K562 (cell line): ENCODE results near the gene TBC1D2B. TPM values are rescaled to one million over a fixed set of nuclear protein-coding genes. Genes with fewer than 3 reads are reported as not detected.
A peak's percentile ranks its signal among the peaks of the same experiment; 100 is the strongest.

ENCODE experiments used
- ATAC-seq: fragments of 200-7000 bp; cut with Tn5 transposase; 3 replicates; pipeline ENCODE4 v1.9.1; 2020; ENCODE audit warnings: moderate library complexity
- BruUV-seq: library from RNA; stranded (reverse); fragments of 400-500 nt; replicated peaks from 2 replicates; lab custom pipeline; 2021; lab: Mats Ljungman, UMichigan
- CTCF ChIA-PET: fragments of 300-600 bp; formaldehyde crosslinking; extraction: SDS; loops from one replicate; lab custom pipeline; 2021; ENCODE audit warnings: low intra/inter-chr PET ratio; lab: Yijun Ruan, JAX
- POLR2A ChIA-PET: fragments of 300-600, 350-650 bp; sonication (Branson Sonifier 250); formaldehyde crosslinking; extraction: SDS; loops from one replicate; lab custom pipeline; 2021; ENCODE audit warnings: antibody characterized with exemption, inconsistent platforms; lab: Yijun Ruan, JAX
- DNase-seq, 4 experiments: peaks; one replicate each; pipeline versions ENCODE4 v3.0.0 to v3.0.0-alpha.2; 2011 to 2018; ENCODE audit warnings: low spot score in 3 of 4, mixed read lengths in 3 of 4; ENCODE audit errors: extremely low read depth in 1 of 4
- FAIRE-seq: peaks from 2 replicates; lab custom pipeline; 2011; peaks lifted over from hg19 to GRCh38; lab: Jason Lieb, UNC
- H2AFZ ChIP-seq: 2 replicates; pipeline ENCODE4 v1.6.0; 2011; ENCODE audit warnings: low read depth, low read length, control low read depth, inconsistent platforms
- H3K27ac ChIP-seq: fragments of 200-600 bp; 3 replicates; pipeline ENCODE4 v1.8.0; 2011; ENCODE audit warnings: low read depth, mild to moderate bottlenecking, control low read depth, inconsistent platforms, low read length, moderate library complexity, mixed read lengths; ENCODE audit errors: extremely low read depth
- H3K27me3 ChIP-seq, 2 experiments: fragments of 300-600 bp in 1 of 2; 2 replicates in 1 of 2; 3 replicates in 1 of 2; pipeline versions ENCODE4 v1.6.0 to v1.8.0; 2011; ENCODE audit warnings: inconsistent platforms in 2 of 2, low read length in 2 of 2, mild to moderate bottlenecking in 1 of 2, mixed read lengths in 1 of 2, moderate library complexity in 1 of 2; ENCODE audit not compliant: control insufficient read depth in 2 of 2, insufficient read depth in 2 of 2
- H3K36me3 ChIP-seq: fragments of 300-600 bp; 3 replicates; pipeline ENCODE4 v1.8.0; 2011; ENCODE audit warnings: mild to moderate bottlenecking, low read length, inconsistent platforms; ENCODE audit not compliant: control insufficient read depth, insufficient read depth
- H3K4me1 ChIP-seq, 2 experiments: fragments of 200-600 bp in 1 of 2; replicated peaks in 1 of 2; 2 replicates in 1 of 2; 3 replicates in 1 of 2; pipeline versions ENCODE4 v1.5.1 to v1.8.0; 2011; ENCODE audit warnings: inconsistent platforms in 2 of 2, low read length in 2 of 2, mild to moderate bottlenecking in 1 of 2, mixed read lengths in 1 of 2, moderate library complexity in 1 of 2; ENCODE audit not compliant: control insufficient read depth in 2 of 2, insufficient read depth in 2 of 2
- H3K4me2 ChIP-seq: 2 replicates; pipeline ENCODE4 v1.6.1; 2011; ENCODE audit warnings: low read length, control low read depth, inconsistent platforms, mixed read lengths; ENCODE audit not compliant: insufficient read depth
- H3K4me3 ChIP-seq: fragments of 200-600 bp; sonication (generic), shearing (Covaris generic); 2 replicates; pipeline ENCODE4 v1.5.1; 2016; ENCODE audit warnings: control low read depth, inconsistent platforms
- H3K79me2 ChIP-seq: fragments of 200-600 bp; 3 replicates; pipeline ENCODE4 v1.8.0; 2011; ENCODE audit warnings: low read length, inconsistent platforms; ENCODE audit not compliant: control insufficient read depth, insufficient read depth
- H3K9ac ChIP-seq, 2 experiments: 2 replicates each; pipeline versions ENCODE4 v1.6.0 to v1.6.1; 2011; ENCODE audit warnings: low read depth in 2 of 2, low read length in 2 of 2, control low read depth in 1 of 2, inconsistent platforms in 1 of 2, mild to moderate bottlenecking in 1 of 2, mixed read lengths in 1 of 2; ENCODE audit not compliant: insufficient read depth in 1 of 2
- H3K9me1 ChIP-seq: one replicate; pipeline ENCODE4 v1.6.0; 2011; ENCODE audit warnings: inconsistent platforms, mild to moderate bottlenecking, low read length, moderate library complexity; ENCODE audit not compliant: control insufficient read depth, insufficient read depth
- H3K9me3 ChIP-seq: replicated peaks from 2 replicates; pipeline ENCODE4 v1.5.1; 2011; ENCODE audit warnings: low read depth, low read length, inconsistent platforms; ENCODE audit not compliant: control insufficient read depth, insufficient read depth
- H4K20me1 ChIP-seq: replicated peaks from 2 replicates; pipeline ENCODE4 v1.6.1; 2011; ENCODE audit warnings: low read length, inconsistent platforms, mixed read lengths; ENCODE audit not compliant: control insufficient read depth, insufficient read depth
- CBX8 ChIP-seq: fragments of 200-600 bp; sonication (generic); IDR thresholded peaks from 2 replicates; pipeline ENCODE4 v1.6.1; 2012; ENCODE audit warnings: borderline replicate concordance, mixed run types, low read depth, mild to moderate bottlenecking, moderate library complexity, mixed read lengths, low read length, control low read depth, inconsistent platforms; ENCODE audit not compliant: poor library complexity, severe bottlenecking; ENCODE audit errors: extremely low read depth
- POLR2H ChIP-seq: IDR thresholded peaks from 2 replicates; pipeline ENCODE4 v1.6.1; 2016; ENCODE audit warnings: missing genetic modification characterization, low read depth, mild to moderate bottlenecking, control low read depth, missing compliant biosample characterization, moderate library complexity
- XRCC4 ChIP-seq: IDR thresholded peaks from one replicate; pipeline ENCODE4 v1.6.1; 2011; ENCODE audit not compliant: insufficient read depth, insufficient read length; ENCODE audit errors: extremely low read depth
- ZNF140 ChIP-seq: fragments of 250-450 bp; sonication (Bioruptor Pico); IDR thresholded peaks from 2 replicates; pipeline ENCODE4 v1.8.0; 2021; ENCODE audit warnings: moderate library complexity, mild to moderate bottlenecking, inconsistent platforms
- ZNF224 ChIP-seq: sonication (generic); formaldehyde crosslinking; IDR thresholded peaks from 2 replicates; pipeline ENCODE4 v1.8.0; 2022; ENCODE audit warnings: mild to moderate bottlenecking, missing genetic modification reagents
- WGBS: fragments of 100-300 bp; shearing (Covaris generic); methylation state at CpG from one replicate; pipeline ENCODE4 v1.1.6; 2016; ENCODE audit warnings: low coverage, mixed read lengths; ENCODE audit not compliant: insufficient coverage; ENCODE audit errors: missing lambda C conversion rate; 5-methylcytosine and 5-hydroxymethylcytosine counted together
- in situ Hi-C: fragments of 300-500 bp; cut with MboI; formaldehyde crosslinking; loops from 4 replicates; pipeline ENCODE4 v1.15.0; 2018; ENCODE audit warnings: inconsistent platforms, mixed read lengths
- intact Hi-C: fragments of 100-400 bp; cut with micrococcal nuclease; formaldehyde crosslinking; loops from 2 replicates; pipeline ENCODE4 v1.14.2; 2022
- polyA plus RNA-seq, 8 experiments: library from polyadenylated mRNA; depleted of rRNA in 4 of 8; stranded (reverse) in 5 of 8; unstranded in 3 of 8; fragments of >200 nt; fragmentation: Nextera tagmentation in 2 of 8; fragmentation: Illumina TruSeq in 1 of 8; extraction: Ambion mirVana in 2 of 8; extraction: Trizol in 1 of 8; gene quantifications; 2 replicates each; pipeline versions ENCODE4 v1.2.1 to v1.2.3, GENCODE V29; 2011 to 2014; ENCODE audit warnings: inconsistent platforms in 1 of 8, missing spikeins in 1 of 8
- total RNA-seq, 7 experiments: library from RNA; depleted of rRNA in 6 of 7; stranded (reverse); fragments of >200 nt in 6 of 7; fragmentation: Illumina TruSeq in 2 of 7; extraction: Trizol in 2 of 7; gene quantifications; 2 replicates each; pipeline versions ENCODE4 v1.2.1 to v1.2.3, GENCODE V29; 2011 to 2021; ENCODE audit warnings: low replicate concordance in 1 of 7

TBC1D2B gene
- total and polyA plus RNA-seq, 9 of the 15 experiments (the other 6 are each of a cell fraction or from before 2014, with no cell fraction given) = 0.15 to 16.3 (median 8.9) TPM

DNA sequence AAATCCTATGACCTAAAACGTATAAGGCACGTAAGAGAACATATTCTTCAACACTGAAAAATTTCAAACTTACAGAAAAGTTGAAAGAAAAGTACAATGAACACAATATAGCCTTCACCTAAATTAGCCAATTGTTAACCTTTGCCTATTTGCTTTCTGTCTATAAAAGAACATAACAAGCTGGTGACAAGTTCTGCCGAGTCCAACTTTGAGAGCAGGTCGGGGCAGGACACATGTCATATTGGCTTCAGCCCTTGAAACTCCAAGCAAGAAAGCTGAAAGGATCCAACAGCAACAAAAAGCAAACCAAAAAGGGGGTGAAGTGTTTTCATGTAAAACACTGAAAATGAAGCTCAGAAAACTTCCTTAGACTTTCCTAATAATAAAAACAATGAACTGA lies 59.1 kb downstream of the TBC1D2B start:
- H3K36me3 ChIP-seq = peaks cover 7% of the 10 kb centered on the region; the same call in 1 of the 3 replicates
- no peaks in the 10 kb centered on the region; a peak in 2 of 5 replicates for H3K4me1 ChIP-seq
- WGBS = 59% methylated on average over 4 of the region's 4 CpGs
- FAIRE-seq (peak; percentile 49), ATAC-seq (no peak), DNase-seq (no peak)
- CTCF ChIA-PET = no interaction called here
- H3K27me3 ChIP-seq = no peaks in the 10 kb centered on the region
- POLR2A ChIA-PET = interaction anchor here (0.8 kb wide), 1 partner anchor 9 kb away, joined by 3 read pairs; no protein-coding TSS in a partner anchor
- H3K79me2 ChIP-seq = no peaks in the 10 kb centered on the region
- H3K9me3 ChIP-seq = no peaks in the 10 kb centered on the region
- intact Hi-C loops (no loop called here), in situ Hi-C loops (no loop called here)
- no peaks in the 10 kb centered on the region; the same call in 1 of the 2 replicates for H4K20me1 ChIP-seq
- no peak overlapping the region for H3K4me2 ChIP-seq
- no peak overlapping the region for H3K9ac ChIP-seq
- H3K27ac ChIP-seq = no peak overlapping the region
- no peak overlapping the region for H3K4me3 ChIP-seq
- no peak for TF ChIP-seq ZNF140
- TF ChIP-seq, all 486 proteins: peak for 0
- BruUV-seq = no TSS peak
- Histone ChIP-seq H3K9me1 (no peaks in the 10 kb centered on the region), H2AFZ (no peak overlapping the region)

DNA sequence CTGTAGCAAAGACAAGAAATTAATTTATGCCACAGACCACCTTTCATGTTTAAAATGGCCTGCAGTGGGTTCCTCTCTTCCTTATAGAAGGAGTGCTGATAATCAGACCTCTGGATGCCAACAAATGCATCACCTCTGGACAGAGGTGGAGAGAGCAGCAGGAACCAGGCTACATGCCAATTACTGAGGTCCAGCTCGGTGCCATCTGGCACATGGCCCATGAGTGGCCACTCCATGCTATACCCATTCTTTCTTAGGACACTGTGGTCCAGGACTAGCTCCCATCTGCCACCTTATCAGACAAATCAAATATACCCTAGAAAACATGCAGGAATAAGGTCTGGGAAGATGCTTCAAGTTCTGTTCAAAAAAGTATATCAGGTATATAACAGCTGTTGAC lies 60.7 kb downstream of the TBC1D2B start:
- no peaks in the 10 kb centered on the region for H3K9me1 ChIP-seq
- POLR2A ChIA-PET = no interaction called here
- BruUV-seq = no TSS peak

More for the DNA sequence above, 60.7 kb downstream of the TBC1D2B start:
- Histone ChIP-seq H3K27ac (no peak overlapping the region), H3K36me3 (peaks cover 20% of the 10 kb centered on the region; the same call in 2 of the 3 replicates), H3K27me3 (no peaks in the 10 kb centered on the region), H3K4me3 (no peak overlapping the region), H3K9me3 (no peaks in the 10 kb centered on the region), H3K4me1 (no peaks in the 10 kb centered on the region; a peak in 2 of 5 replicates), H2AFZ (no peak overlapping the region), H3K9ac (no peak overlapping the region), H3K79me2 (no peaks in the 10 kb centered on the region), H3K4me2 (no peak overlapping the region), H4K20me1 (no peaks in the 10 kb centered on the region)
- 18% methylated on average over 1 of the region's 1 CpG for WGBS
- intact Hi-C loops (no loop called here), in situ Hi-C loops (no loop called here)
- ATAC-seq (no peak), DNase-seq (no peak), FAIRE-seq (no peak)
- CTCF ChIA-PET = no interaction called here
- TF ChIP-seq ZNF224 (CRISPR knock-in tag) = no peak
- TF ChIP-seq POLR2H = no peak
- no peak for TF ChIP-seq XRCC4
- no peak for TF ChIP-seq CBX8
